H1 (cell line): Measurements from ENCODE around the gene SRD5A3.

Source experiments
- CHD2 ChIP-seq: IDR thresholded peaks from 2 replicates; pipeline ENCODE4 v1.6.1; 2012; ENCODE audit warnings: low read length, improper control_type of control experiment
- CREB1 ChIP-seq: IDR thresholded peaks from 2 replicates; pipeline ENCODE4 v1.6.1; 2012; ENCODE audit warnings: inconsistent platforms
- EP300 ChIP-seq, 2 experiments: IDR thresholded peaks; 1 replicate in 1 of 2; 2 replicates in 1 of 2; pipeline ENCODE4 v1.6.1; 2011 to 2012; ENCODE audit warnings: low read depth in 2 of 2, low read length in 2 of 2, mild to moderate bottlenecking in 2 of 2, borderline replicate concordance in 1 of 2, inconsistent platforms in 1 of 2, moderate library complexity in 1 of 2
- EZH2 ChIP-seq: fragments of 200-600 bp; sonication (generic); IDR thresholded peaks from 2 replicates; pipeline ENCODE4 v1.7.1; 2012; ENCODE audit warnings: low read depth, mild to moderate bottlenecking, moderate library complexity, low read length, inconsistent platforms; ENCODE audit not compliant: severe bottlenecking
- NANOG ChIP-seq: IDR thresholded peaks from 2 replicates; pipeline ENCODE4 v1.6.1; 2011; ENCODE audit warnings: low read length, low read depth, mild to moderate bottlenecking, inconsistent platforms; ENCODE audit not compliant: insufficient read depth, poor library complexity, severe bottlenecking
- POLR2A ChIP-seq, 2 experiments: IDR thresholded peaks; 1 replicate in 1 of 2; 2 replicates in 1 of 2; pipeline ENCODE4 v1.6.1; 2011; ENCODE audit warnings: low read depth in 2 of 2, low read length in 2 of 2, mild to moderate bottlenecking in 2 of 2; ENCODE audit errors: control extremely low read depth in 1 of 2
- RBBP5 ChIP-seq: IDR thresholded peaks from 2 replicates; pipeline ENCODE4 v1.7.1; 2012; ENCODE audit warnings: low read depth, mild to moderate bottlenecking, inconsistent platforms, low read length, moderate library complexity, borderline replicate concordance
- TAF1 ChIP-seq: IDR thresholded peaks from 2 replicates; pipeline ENCODE4 v1.6.1; 2011; ENCODE audit warnings: mild to moderate bottlenecking, low read depth, low read length
- YY1 ChIP-seq: IDR thresholded peaks from 2 replicates; pipeline ENCODE4 v1.6.1; 2011; ENCODE audit warnings: low read depth, mild to moderate bottlenecking, low read length
- TF ChIP-seq, protein P1 (sequence below), 3 experiments: IDR thresholded peaks; 1 replicate in 2 of 3; 2 replicates in 1 of 3; pipeline versions ENCODE4 v1.5.1 to v1.6.1; 2011; ENCODE audit warnings: low read length in 3 of 3, mild to moderate bottlenecking in 3 of 3, inconsistent platforms in 2 of 3, low read depth in 1 of 3, moderate library complexity in 1 of 3; ENCODE audit not compliant: insufficient read depth in 1 of 3; ENCODE audit errors: control extremely low read depth in 1 of 3
- TF ChIP-seq, protein P2 (sequence below): IDR thresholded peaks from 2 replicates; pipeline ENCODE4 v1.6.1; 2012; ENCODE audit warnings: inconsistent platforms
- TF ChIP-seq, protein P3 (sequence below): IDR thresholded peaks from 2 replicates; pipeline ENCODE4 v1.6.1; 2012; ENCODE audit warnings: inconsistent platforms

DNA sequence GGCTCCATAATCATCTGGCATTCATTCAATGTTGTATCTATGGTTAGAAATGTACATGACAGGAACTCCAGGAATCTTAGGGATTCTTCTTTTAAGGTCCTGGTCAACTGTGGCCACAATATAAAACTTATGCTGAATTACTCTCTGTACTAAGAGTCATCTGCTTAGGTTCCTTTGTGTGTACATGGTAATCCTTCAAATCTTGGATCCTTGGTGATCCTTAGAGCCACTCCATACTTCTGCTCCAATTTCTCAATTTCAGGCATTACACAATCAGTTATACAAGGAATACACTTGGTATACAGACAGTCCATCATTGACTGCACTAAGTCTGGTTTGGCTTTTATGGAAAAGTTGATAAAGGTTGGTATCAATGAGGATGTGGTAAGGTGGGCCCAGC lies 5.8 kb downstream of the SRD5A3 start:
- TF ChIP-seq CHD2: no peak
- TF ChIP-seq, protein P1, sequence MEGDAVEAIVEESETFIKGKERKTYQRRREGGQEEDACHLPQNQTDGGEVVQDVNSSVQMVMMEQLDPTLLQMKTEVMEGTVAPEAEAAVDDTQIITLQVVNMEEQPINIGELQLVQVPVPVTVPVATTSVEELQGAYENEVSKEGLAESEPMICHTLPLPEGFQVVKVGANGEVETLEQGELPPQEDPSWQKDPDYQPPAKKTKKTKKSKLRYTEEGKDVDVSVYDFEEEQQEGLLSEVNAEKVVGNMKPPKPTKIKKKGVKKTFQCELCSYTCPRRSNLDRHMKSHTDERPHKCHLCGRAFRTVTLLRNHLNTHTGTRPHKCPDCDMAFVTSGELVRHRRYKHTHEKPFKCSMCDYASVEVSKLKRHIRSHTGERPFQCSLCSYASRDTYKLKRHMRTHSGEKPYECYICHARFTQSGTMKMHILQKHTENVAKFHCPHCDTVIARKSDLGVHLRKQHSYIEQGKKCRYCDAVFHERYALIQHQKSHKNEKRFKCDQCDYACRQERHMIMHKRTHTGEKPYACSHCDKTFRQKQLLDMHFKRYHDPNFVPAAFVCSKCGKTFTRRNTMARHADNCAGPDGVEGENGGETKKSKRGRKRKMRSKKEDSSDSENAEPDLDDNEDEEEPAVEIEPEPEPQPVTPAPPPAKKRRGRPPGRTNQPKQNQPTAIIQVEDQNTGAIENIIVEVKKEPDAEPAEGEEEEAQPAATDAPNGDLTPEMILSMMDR (IDR thresholded peaks at IDR 0.05; ENCODE audit: control extremely low read depth in 1 of 3, insufficient read depth in 1 of 3, low read depth in 1 of 3, low read length in 3 of 3): no peak
- no peak for TF ChIP-seq TAF1
- no peak for TF ChIP-seq YY1
- no peak for TF ChIP-seq EZH2
- no peak for TF ChIP-seq CREB1
- TF ChIP-seq NANOG: no peak
- TF ChIP-seq, protein P2, sequence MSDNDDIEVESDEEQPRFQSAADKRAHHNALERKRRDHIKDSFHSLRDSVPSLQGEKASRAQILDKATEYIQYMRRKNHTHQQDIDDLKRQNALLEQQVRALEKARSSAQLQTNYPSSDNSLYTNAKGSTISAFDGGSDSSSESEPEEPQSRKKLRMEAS: no peak
- TF ChIP-seq, protein P3, sequence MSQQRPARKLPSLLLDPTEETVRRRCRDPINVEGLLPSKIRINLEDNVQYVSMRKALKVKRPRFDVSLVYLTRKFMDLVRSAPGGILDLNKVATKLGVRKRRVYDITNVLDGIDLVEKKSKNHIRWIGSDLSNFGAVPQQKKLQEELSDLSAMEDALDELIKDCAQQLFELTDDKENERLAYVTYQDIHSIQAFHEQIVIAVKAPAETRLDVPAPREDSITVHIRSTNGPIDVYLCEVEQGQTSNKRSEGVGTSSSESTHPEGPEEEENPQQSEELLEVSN: no peak
- no peak for TF ChIP-seq POLR2A (IDR thresholded peaks at IDR 0.05; ENCODE audit: control extremely low read depth in 1 of 2, low read depth in 2 of 2, low read length in 2 of 2)
- no peak for TF ChIP-seq EP300 (IDR thresholded peaks at IDR 0.05; ENCODE audit: borderline replicate concordance in 1 of 2, low read depth in 2 of 2, low read length in 2 of 2)
- no peak for TF ChIP-seq RBBP5
